ENCODE measurements around the gene BCL11A.

Gene BCL11A

GRCh38 chr2:60525899-60526298 lies 27.6 kb downstream of the BCL11A start:
- DNase-seq (ENCODE audit: low read depth): no peak

- no peak for DNase-seq (ENCODE audit: low read depth)
Measured at GRCh38 chr2:60524874-60525273, 28.6 kb downstream of the BCL11A start.

- no peak for DNase-seq (ENCODE audit: low read depth)
Measured at GRCh38 chr2:60523963-60524362, 29.5 kb downstream of the BCL11A start.

GRCh38 chr2:60522462-60522861 lies 31.0 kb downstream of the BCL11A start:
- DNase-seq (ENCODE audit: low read depth): no peak

GRCh38 chr2:60521626-60522025 lies 31.8 kb downstream of the BCL11A start:
- DNase-seq (ENCODE audit: low read depth): no peak

GRCh38 chr2:60520917-60521539 lies 32.4 kb downstream of the BCL11A start:
- DNase-seq (ENCODE audit: low read depth): no peak

GRCh38 chr2:60520151-60520876 lies 33.1 kb downstream of the BCL11A start:
- no peak for DNase-seq (ENCODE audit: low read depth)

- DNase-seq (ENCODE audit: low read depth): peak; percentile 11
Measured at GRCh38 chr2:60519231-60519863, 34.1 kb downstream of the BCL11A start.

GRCh38 chr2:60518567-60518966 lies 34.9 kb downstream of the BCL11A start:
- no peak for DNase-seq (ENCODE audit: low read depth)

GRCh38 chr2:60517446-60517845 lies 36.0 kb downstream of the BCL11A start:
- no peak for DNase-seq (ENCODE audit: low read depth)

GRCh38 chr2:60516826-60517225 lies 36.6 kb downstream of the BCL11A start:
- DNase-seq (ENCODE audit: low read depth): no peak

GRCh38 chr2:60516383-60516811 lies 37.1 kb downstream of the BCL11A start:
- peak; percentile 52 for DNase-seq (ENCODE audit: low read depth)

- peak; percentile 48 for DNase-seq (ENCODE audit: low read depth)
Measured at GRCh38 chr2:60515721-60516226, 37.7 kb downstream of the BCL11A start.

GRCh38 chr2:60513996-60514395 lies 39.5 kb downstream of the BCL11A start:
- no peak for DNase-seq (ENCODE audit: low read depth)

GRCh38 chr2:60513191-60513590 lies 40.3 kb downstream of the BCL11A start:
- DNase-seq (ENCODE audit: low read depth): no peak

GRCh38 chr2:60512641-60513040 lies 40.8 kb downstream of the BCL11A start:
- DNase-seq (ENCODE audit: low read depth): no peak

- DNase-seq (ENCODE audit: low read depth): no peak
Measured at GRCh38 chr2:60512062-60512622, 41.3 kb downstream of the BCL11A start.

- DNase-seq (ENCODE audit: low read depth): no peak
Measured at GRCh38 chr2:60510713-60511112, 42.7 kb downstream of the BCL11A start.

- no peak for DNase-seq (ENCODE audit: low read depth)
Measured at GRCh38 chr2:60509066-60509465, 44.4 kb downstream of the BCL11A start.

GRCh38 chr2:60508339-60508917 lies 45.0 kb downstream of the BCL11A start:
- no peak for DNase-seq (ENCODE audit: low read depth)

GRCh38 chr2:60507211-60507965 lies 46.1 kb downstream of the BCL11A start:
- DNase-seq (ENCODE audit: low read depth): no peak

GRCh38 chr2:60505880-60506260 lies 47.6 kb downstream of the BCL11A start:
- no peak for DNase-seq (ENCODE audit: low read depth)
